Neural progenitor cell (in vitro differentiated cells): ENCODE measurements around the gene USP7. TPM values are rescaled to one million over a fixed set of nuclear protein-coding genes. Genes with fewer than 3 reads are reported as not detected.
"Not testable (repeated sequence)": the region's sequence is repeated elsewhere in the genome, so short reads cannot be mapped to it uniquely, and the experiment has no call there.

Source experiments
- DNase-seq: peaks from one replicate; pipeline ENCODE4 v3.0.0-alpha.2; 2016; ENCODE audit warnings: low spot score
- H2AFZ ChIP-seq: fragments of 200-600 bp; sonication (generic); replicated peaks from 2 replicates; pipeline ENCODE4 v1.6.1; 2016; ENCODE audit warnings: antibody characterized with exemption
- H3F3A ChIP-seq: fragments of 200-600 bp; sonication (generic); 2 replicates; pipeline ENCODE4 v1.6.1; 2016; ENCODE audit warnings: antibody characterized with exemption, low read depth
- H3K27ac ChIP-seq: fragments of 200-600 bp; sonication (generic); 2 replicates; pipeline ENCODE4 v1.5.1; 2016; ENCODE audit warnings: mild to moderate bottlenecking
- H3K27me3 ChIP-seq: fragments of 200-600 bp; sonication (generic); 2 replicates; pipeline ENCODE4 v1.6.1; 2016; ENCODE audit warnings: mild to moderate bottlenecking, moderate library complexity
- H3K36me3 ChIP-seq: fragments of 200-600 bp; sonication (generic); 2 replicates; pipeline ENCODE4 v1.5.1; 2016
- H3K4me1 ChIP-seq: fragments of 200-600 bp; sonication (generic); 2 replicates; pipeline ENCODE4 v1.6.1; 2016; ENCODE audit warnings: mixed run types
- H3K4me2 ChIP-seq: fragments of 200-600 bp; sonication (generic); 2 replicates; pipeline ENCODE4 v1.6.1; 2016
- H3K4me3 ChIP-seq: fragments of 200-600 bp; sonication (generic); 2 replicates; pipeline ENCODE4 v1.5.1; 2016
- H3K79me2 ChIP-seq: fragments of 200-600 bp; sonication (generic); 2 replicates; pipeline ENCODE4 v1.6.1; 2016; ENCODE audit warnings: low read depth
- H3K9ac ChIP-seq: fragments of 200-600 bp; sonication (generic); 2 replicates; pipeline ENCODE4 v1.6.1; 2016
- H3K9me3 ChIP-seq: fragments of 200-600 bp; sonication (generic); 2 replicates; pipeline ENCODE4 v1.5.1; 2016; ENCODE audit warnings: low read depth
- H4K20me1 ChIP-seq: fragments of 200-600 bp; sonication (generic); 2 replicates; pipeline ENCODE4 v1.6.1; 2016; ENCODE audit warnings: low read depth
- H3K27ac Mint-ChIP-seq: 3 replicates; pipeline ENCODE4 v1.8.0; 2021; ENCODE audit warnings: mixed read lengths
- H3K27me3 Mint-ChIP-seq: 2 replicates; pipeline ENCODE4 v1.8.0; 2022; ENCODE audit warnings: low read depth, mild to moderate bottlenecking, inconsistent platforms, moderate library complexity, mixed read lengths; ENCODE audit not compliant: insufficient read depth
- H3K36me3 Mint-ChIP-seq: 3 replicates; pipeline ENCODE4 v1.8.0; 2021; ENCODE audit warnings: mixed read lengths
- H3K4me1 Mint-ChIP-seq: 3 replicates; pipeline ENCODE4 v1.8.0; 2021; ENCODE audit warnings: mixed read lengths
- H3K4me3 Mint-ChIP-seq: 3 replicates; pipeline ENCODE4 v1.8.0; 2021; ENCODE audit warnings: mild to moderate bottlenecking, moderate library complexity, mixed read lengths
- H3K9me3 Mint-ChIP-seq: 3 replicates; pipeline ENCODE4 v1.8.0; 2020; ENCODE audit warnings: mixed read lengths
- CTCF ChIP-seq: fragments of 200-600 bp; sonication (generic); IDR thresholded peaks from 2 replicates; pipeline ENCODE4 v1.5.1; 2017; ENCODE audit warnings: antibody characterized with exemption, mild to moderate bottlenecking
- EZH2 ChIP-seq: fragments of 200-600 bp; sonication (generic); IDR thresholded peaks from 2 replicates; pipeline ENCODE4 v1.6.1; 2017; ENCODE audit warnings: antibody characterized with exemption, mild to moderate bottlenecking, moderate library complexity
- EZH2phosphoT487 ChIP-seq: fragments of 200-600 bp; sonication (generic); IDR thresholded peaks from 2 replicates; pipeline ENCODE4 v1.6.1; 2017; ENCODE audit warnings: antibody characterized with exemption
- total RNA-seq: library from RNA; depleted of rRNA; stranded (reverse); fragments of >200 nt; gene quantifications from 2 replicates; pipeline ENCODE4 v1.2.3, GENCODE V29; 2015; ENCODE audit warnings: low replicate concordance

Gene USP7
- total RNA-seq, 1 donor from 2014 or later = 90.3 TPM

- TF ChIP-seq EZH2phosphoT487 = no peak
- no peak for TF ChIP-seq EZH2
- TF ChIP-seq CTCF = no peak
- Histone ChIP-seq H3K9me3 (no peaks in the 10 kb centered on the region), H3K27ac (no peak overlapping the region), H4K20me1 (no peaks in the 10 kb centered on the region), H3F3A (no peaks in the 10 kb centered on the region), H3K79me2 (no peaks in the 10 kb centered on the region), H3K27me3 (no peaks in the 10 kb centered on the region), H3K4me2 (no peak overlapping the region), H3K36me3 (no peaks in the 10 kb centered on the region), H2AFZ (no peak overlapping the region), H3K9ac (no peak overlapping the region), H3K4me1 (no peaks in the 10 kb centered on the region), H3K4me3 (no peak overlapping the region)
- H3K27ac Mint-ChIP-seq = no peak overlapping the region
- H3K4me3 Mint-ChIP-seq = no peak overlapping the region
- DNase-seq = no peak
- peaks cover 11% of the 10 kb centered on the region for H3K9me3 Mint-ChIP-seq
- H3K36me3 Mint-ChIP-seq = peaks cover 2% of the 10 kb centered on the region
- H3K27me3 Mint-ChIP-seq = peaks cover 9% of the 10 kb centered on the region
- no peaks in the 10 kb centered on the region for H3K4me1 Mint-ChIP-seq
Observed at GRCh38 chr16:8975039-8975438, 11.3 kb upstream of the USP7 start.

- Mint-ChIP-seq H3K27ac (no peak overlapping the region), H3K9me3 (peaks cover 9% of the 10 kb centered on the region), H3K27me3 (peaks cover 6% of the 10 kb centered on the region), H3K36me3 (no peaks in the 10 kb centered on the region), H3K4me3 (no peak overlapping the region), H3K4me1 (no peaks in the 10 kb centered on the region)
- no peaks in the 10 kb centered on the region for H3F3A ChIP-seq
- H3K27me3 ChIP-seq = no peaks in the 10 kb centered on the region
- DNase-seq = no peak
- no peak overlapping the region for H3K9ac ChIP-seq
- H3K4me1 ChIP-seq = no peaks in the 10 kb centered on the region
- H3K9me3 ChIP-seq = no peaks in the 10 kb centered on the region
- no peaks in the 10 kb centered on the region for H3K79me2 ChIP-seq
- H3K27ac ChIP-seq = no peak overlapping the region
- H3K4me3 ChIP-seq = no peak overlapping the region
- H3K4me2 ChIP-seq = no peak overlapping the region
- H2AFZ ChIP-seq = no peak overlapping the region
- TF ChIP-seq CTCF = no peak
- TF ChIP-seq EZH2phosphoT487 = no peak
- no peak for TF ChIP-seq EZH2
- no peaks in the 10 kb centered on the region for H4K20me1 ChIP-seq
- H3K36me3 ChIP-seq = no peaks in the 10 kb centered on the region
Observed at GRCh38 chr16:8972843-8973586, 9.3 kb upstream of the USP7 start.

GRCh38 chr16:8971416-8971815 lies 7.7 kb upstream of the USP7 start:
- DNase-seq = no peak
- H4K20me1 ChIP-seq = no peaks in the 10 kb centered on the region
- H3K27me3 ChIP-seq = peaks cover 5% of the 10 kb centered on the region
- no peaks in the 10 kb centered on the region for H3K36me3 ChIP-seq
- Mint-ChIP-seq H3K9me3 (no peaks in the 10 kb centered on the region), H3K27ac (no peak overlapping the region), H3K27me3 (peaks cover 4% of the 10 kb centered on the region), H3K36me3 (no peaks in the 10 kb centered on the region), H3K4me3 (no peak overlapping the region), H3K4me1 (peaks cover 10% of the 10 kb centered on the region)
- no peak overlapping the region for H3K4me3 ChIP-seq
- no peaks in the 10 kb centered on the region for H3K79me2 ChIP-seq
- H3F3A ChIP-seq = peaks cover 12% of the 10 kb centered on the region
- H3K9me3 ChIP-seq = no peaks in the 10 kb centered on the region
- H3K4me2 ChIP-seq = no peak overlapping the region
- TF ChIP-seq CTCF (no peak), EZH2 (no peak), EZH2phosphoT487 (no peak)
- peaks cover 3% of the 10 kb centered on the region for H3K4me1 ChIP-seq
- no peak overlapping the region for H3K9ac ChIP-seq
- H3K27ac ChIP-seq = no peak overlapping the region
- H2AFZ ChIP-seq = no peak overlapping the region

GRCh38 chr16:8969202-8969897 lies 5.6 kb upstream of the USP7 start:
- not testable (repeated sequence) for H3K9ac ChIP-seq, H3K27me3 Mint-ChIP-seq, H3K9me3 ChIP-seq, H3K4me1 ChIP-seq, H4K20me1 ChIP-seq, H3K27ac ChIP-seq, H3K4me2 ChIP-seq, H3K36me3 Mint-ChIP-seq, DNase-seq, H3K79me2 ChIP-seq, H3K9me3 Mint-ChIP-seq, H3K4me3 Mint-ChIP-seq, H2AFZ ChIP-seq, H3K36me3 ChIP-seq, H3K4me3 ChIP-seq, H3K27ac Mint-ChIP-seq
- peaks cover 22% of the 10 kb centered on the region for H3F3A ChIP-seq
- H3K27me3 ChIP-seq = peaks cover 26% of the 10 kb centered on the region
- H3K4me1 Mint-ChIP-seq = peaks cover 15% of the 10 kb centered on the region

DNA sequence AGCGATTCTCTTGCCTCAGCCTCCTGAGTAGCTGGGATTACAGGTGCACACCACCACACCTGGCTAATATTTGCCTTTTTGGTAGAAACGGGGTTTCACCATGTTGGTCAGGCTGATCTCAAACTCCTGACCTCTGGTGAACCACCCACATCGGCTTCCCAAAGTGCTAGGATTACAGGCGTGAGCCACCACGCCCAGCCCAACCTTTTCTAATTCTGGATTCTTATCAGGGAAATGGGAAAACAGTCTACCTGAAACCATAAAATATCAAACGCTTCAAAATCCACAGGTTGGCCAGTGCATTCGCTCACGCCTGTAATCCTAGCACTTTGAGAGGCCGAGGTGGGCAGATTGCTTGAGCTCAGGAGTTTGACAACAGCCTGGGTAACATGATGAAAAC lies 4.3 kb upstream of the USP7 start:
- not testable (repeated sequence) for H3K4me2 ChIP-seq, H3K9me3 Mint-ChIP-seq, H3K27me3 Mint-ChIP-seq, H2AFZ ChIP-seq, DNase-seq, H4K20me1 ChIP-seq, H3K36me3 Mint-ChIP-seq, H3K27ac ChIP-seq, H3K4me1 ChIP-seq, H3K79me2 ChIP-seq, H3K4me3 ChIP-seq, H3K9me3 ChIP-seq, H3K27ac Mint-ChIP-seq, H3K9ac ChIP-seq, H3K4me3 Mint-ChIP-seq, H3K36me3 ChIP-seq
- Histone ChIP-seq H3K27me3 (peaks cover 30% of the 10 kb centered on the region), H3F3A (peaks cover 22% of the 10 kb centered on the region)
- peaks cover 15% of the 10 kb centered on the region for H3K4me1 Mint-ChIP-seq
